Astrocyte of the spinal cord (primary cell): ENCODE data around the gene PPP4R1.
A peak's percentile ranks its signal among the peaks of the same experiment; 100 is the strongest.

Experiments
- DNase-seq: peaks from one replicate; pipeline ENCODE4 v3.0.0; 2011; ENCODE audit warnings: low read depth, low spot score
- H3K4me3 ChIP-seq: 2 replicates; pipeline ENCODE4 v1.5.1; 2011; ENCODE audit warnings: low read depth, mild to moderate bottlenecking, low read length, moderate library complexity
- CTCF ChIP-seq: IDR thresholded peaks from 2 replicates; pipeline ENCODE4 v1.5.1; 2012; ENCODE audit warnings: low read depth, mild to moderate bottlenecking, low read length, inconsistent platforms
- in situ Hi-C: cut with HindIII; loops from 2 replicates; pipeline ENCODE4 v1.10.0; 2017; ENCODE audit warnings: low sequenced_read_pairs

The PPP4R1 gene

DNA sequence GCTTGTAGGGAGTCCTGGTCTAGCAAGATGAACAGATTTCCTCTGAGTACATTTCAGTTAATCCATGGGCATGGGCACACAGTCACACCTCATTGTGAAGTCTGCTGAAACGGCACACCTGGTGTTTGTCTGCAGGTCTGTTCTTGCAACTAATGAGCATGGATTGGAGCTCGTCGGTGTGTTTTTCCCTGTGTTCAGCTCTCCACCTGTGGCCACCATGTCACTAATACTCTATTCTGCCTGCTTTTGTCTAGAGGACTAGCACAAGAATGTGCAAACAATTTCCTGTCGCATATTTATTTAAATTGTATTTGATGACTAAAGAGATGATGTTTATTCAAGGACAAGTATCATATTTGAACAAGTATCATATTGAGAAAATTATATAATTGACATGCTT lies 24.5 kb upstream of the PPP4R1 start:
- in situ Hi-C loops = no loop called here
- TF ChIP-seq CTCF = no peak
- no peak overlapping the region for H3K4me3 ChIP-seq
- DNase-seq = no peak

- peak; percentile 45 for DNase-seq
- in situ Hi-C loops = no loop called here
- no peak overlapping the region for H3K4me3 ChIP-seq
- TF ChIP-seq CTCF = no peak
Observed at GRCh38 chr18:9637036-9637767, 22.8 kb upstream of the PPP4R1 start.

DNA sequence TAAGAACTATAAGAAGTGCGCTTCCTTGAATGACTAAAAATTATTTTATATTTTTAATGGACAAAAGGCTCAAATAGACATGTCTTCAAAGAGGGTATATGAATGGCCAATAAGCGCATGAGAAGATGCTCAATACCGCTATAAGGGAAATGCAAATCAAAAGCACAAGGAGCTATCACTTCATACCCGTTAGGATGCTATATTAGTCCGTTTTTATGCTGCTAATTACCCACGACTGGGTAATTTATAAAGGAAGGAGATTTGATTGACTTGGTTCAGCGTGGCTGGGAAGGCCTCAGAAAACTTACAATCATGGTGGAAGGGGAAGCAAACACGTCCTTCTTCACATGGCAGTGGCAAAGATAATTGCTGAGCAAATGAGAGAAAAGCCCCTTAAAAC lies 20.5 kb upstream of the PPP4R1 start:
- in situ Hi-C loops = no loop called here
- DNase-seq = no peak
- no peak for TF ChIP-seq CTCF
- no peak overlapping the region for H3K4me3 ChIP-seq

- no peak for TF ChIP-seq CTCF
- H3K4me3 ChIP-seq = no peak overlapping the region
- peak; percentile 89 for DNase-seq
- in situ Hi-C loops = no loop called here
Observed at GRCh38 chr18:9631814-9632496, 17.6 kb upstream of the PPP4R1 start.

- no peak for TF ChIP-seq CTCF
- no peak for DNase-seq
- no peak overlapping the region for H3K4me3 ChIP-seq
- in situ Hi-C loops = no loop called here
Observed at GRCh38 chr18:9630444-9630843, 16.1 kb upstream of the PPP4R1 start.

- peak; percentile 26 for DNase-seq
- in situ Hi-C loops = no loop called here
- no peak overlapping the region for H3K4me3 ChIP-seq
- no peak for TF ChIP-seq CTCF
Observed at GRCh38 chr18:9629709-9630108, 15.3 kb upstream of the PPP4R1 start.
